GM04503 (cell line): Measurements from ENCODE around the gene TSKS.

Experiments
- DNase-seq: peaks from one replicate; pipeline ENCODE4 v3.0.0-alpha.2; 2012; ENCODE audit warnings: low read depth

TSKS gene

DNA sequence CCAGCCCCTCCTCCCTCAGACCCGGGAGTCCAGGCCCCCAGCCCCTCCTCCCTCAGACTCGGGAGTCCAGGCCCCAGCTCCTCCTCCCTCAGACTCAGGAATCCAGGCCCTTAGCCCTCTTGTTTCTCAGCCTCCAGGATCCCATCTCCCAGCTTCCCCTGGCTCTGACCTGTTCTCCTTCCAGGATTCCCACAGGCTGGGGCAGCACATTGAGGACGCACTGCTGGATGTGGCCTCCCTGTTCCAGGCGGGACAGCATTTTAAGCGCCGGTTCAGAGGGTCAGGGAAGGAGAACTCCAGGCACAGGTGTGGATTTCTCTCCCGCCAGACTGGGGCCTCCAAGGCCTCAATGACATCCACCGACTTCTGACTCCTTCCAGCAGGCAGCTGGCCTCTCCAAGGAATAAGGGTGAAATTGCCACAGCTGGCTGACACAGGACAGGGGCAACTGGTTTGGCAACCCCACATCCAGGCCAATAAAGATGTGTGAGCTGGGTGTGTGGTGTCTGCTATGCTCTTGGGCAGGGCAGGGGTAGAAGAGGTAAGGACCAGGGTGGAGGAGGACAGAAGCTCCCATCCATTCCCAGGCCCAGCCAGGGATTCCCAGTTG, 49.8 kb downstream of the TSKS start:
- DNase-seq = no peak

- DNase-seq = no peak
Observed at GRCh38 chr19:49712397-49712859, 50.7 kb downstream of the TSKS start.

DNA sequence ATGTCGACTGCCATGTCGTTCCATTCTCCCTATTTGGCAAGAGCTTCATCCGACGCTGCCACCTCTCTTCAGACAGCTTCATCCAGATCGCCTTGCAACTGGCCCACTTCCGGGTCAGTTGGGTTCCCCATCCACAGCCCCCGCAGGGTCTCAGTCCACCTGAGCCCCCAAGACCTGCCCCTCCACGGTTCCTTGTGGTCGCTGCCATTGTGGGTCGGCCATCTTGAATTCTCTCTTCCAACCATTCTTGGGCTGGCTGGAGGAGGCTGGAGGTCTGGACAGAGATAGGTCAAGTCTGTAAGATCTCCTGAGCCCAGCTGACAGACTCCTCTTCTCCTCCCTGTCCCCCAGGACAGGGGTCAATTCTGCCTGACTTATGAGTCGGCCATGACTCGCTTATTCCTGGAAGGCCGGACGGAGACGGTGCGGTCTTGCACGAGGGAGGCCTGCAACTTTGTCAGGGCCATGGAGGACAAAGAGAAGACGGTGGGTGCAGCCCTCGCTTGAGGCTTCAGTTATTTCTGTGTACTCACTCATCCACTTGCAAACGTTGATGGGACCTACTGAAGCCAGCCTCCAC, 52.6 kb downstream of the TSKS start:
- no peak for DNase-seq

DNA sequence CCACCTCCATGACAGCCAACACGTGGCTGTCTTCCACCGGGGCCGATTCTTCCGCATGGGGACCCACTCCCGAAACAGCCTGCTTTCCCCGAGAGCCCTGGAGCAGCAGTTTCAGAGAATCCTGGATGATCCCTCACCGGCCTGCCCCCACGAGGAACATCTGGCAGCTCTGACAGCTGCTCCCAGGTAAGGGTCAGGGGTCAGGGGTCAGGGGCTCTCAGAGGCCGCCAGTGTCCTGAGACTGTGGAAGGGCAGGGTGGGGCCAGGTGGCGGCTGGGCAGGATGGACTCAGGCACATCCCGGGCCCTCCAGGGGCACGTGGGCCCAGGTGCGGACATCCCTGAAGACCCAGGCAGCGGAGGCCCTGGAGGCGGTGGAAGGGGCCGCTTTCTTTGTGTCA, 57.2 kb downstream of the TSKS start:
- no peak for DNase-seq

DNA sequence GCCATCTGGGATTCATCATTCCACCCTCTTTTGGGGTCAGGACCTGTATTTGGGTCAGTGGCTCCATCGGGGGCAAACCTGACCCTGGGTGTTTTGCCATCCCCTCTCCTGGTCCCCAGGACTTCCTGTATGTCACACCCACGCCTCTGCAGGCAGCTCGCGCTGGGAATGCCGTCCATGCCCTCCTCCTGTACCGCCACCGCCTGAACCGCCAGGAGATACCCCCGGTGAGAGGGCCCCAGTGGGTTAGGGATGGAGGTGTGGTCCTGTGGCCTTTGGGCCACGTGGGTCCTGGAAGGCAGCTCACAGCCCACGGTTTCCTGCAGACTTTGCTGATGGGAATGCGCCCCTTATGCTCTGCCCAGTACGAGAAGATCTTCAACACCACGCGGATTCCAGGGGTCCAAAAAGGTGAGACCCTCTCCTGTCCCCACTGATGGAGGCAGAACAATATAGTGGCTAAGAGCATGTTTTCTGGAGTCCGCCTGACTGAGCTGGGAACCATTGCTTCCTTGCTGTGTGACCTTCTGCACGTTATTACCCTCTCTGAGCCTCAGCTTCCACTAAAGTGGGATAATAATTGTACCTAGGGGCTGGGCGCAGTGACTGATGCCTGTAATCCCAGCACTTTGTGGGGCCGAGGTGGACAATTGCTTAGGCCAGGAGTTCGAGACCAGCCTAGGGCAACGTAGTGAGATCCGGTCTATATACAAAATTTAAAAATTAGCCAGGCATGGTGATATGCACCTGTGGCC, 58.0 kb downstream of the TSKS start:
- DNase-seq = no peak

GRCh38 chr19:49701271-49701786, 61.8 kb downstream of the TSKS start:
- DNase-seq = no peak

GRCh38 chr19:49700563-49700962, 62.5 kb downstream of the TSKS start:
- DNase-seq = no peak

DNA sequence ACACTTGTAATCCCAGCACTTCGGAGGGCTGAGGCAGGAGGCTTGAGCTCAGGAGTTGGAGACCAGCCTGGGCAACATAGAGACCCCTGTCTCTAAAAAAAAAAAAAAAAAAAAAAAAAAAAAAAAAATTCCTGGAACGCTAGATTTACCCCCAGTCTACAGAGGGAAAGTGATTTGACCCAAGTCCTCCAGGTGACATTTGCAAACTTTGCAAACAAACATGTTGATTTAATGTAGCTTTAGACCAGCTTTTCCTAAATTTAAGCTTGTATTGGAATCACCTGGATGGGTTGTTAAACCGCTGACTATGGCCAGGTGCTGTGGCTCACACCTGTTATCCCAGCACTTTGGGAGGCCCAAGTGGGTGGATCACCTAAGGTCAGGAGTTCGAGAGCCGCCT, 63.7 kb downstream of the TSKS start:
- DNase-seq = no peak

GRCh38 chr19:49696865-49697264, 66.2 kb downstream of the TSKS start:
- no peak for DNase-seq

DNA sequence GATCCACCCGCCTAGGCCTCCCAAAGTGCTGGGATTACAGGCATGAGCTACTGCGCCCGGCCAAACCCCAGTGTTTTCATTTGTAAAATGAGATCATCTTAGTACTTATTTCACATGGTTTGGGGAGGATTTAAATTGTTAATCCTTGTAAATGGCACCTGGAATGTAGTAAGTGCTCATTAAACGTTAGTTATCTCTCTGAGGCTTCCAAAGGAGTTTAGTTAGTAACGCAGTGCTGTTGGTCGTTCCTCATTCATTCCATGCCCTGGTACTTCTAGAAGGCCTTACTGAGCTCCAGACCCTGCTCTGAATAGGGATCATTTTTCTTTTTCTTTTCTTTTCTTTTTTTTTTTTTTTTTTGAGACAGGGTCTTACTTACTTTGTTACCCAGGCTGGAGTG, 67.0 kb downstream of the TSKS start:
- DNase-seq = no peak

DNA sequence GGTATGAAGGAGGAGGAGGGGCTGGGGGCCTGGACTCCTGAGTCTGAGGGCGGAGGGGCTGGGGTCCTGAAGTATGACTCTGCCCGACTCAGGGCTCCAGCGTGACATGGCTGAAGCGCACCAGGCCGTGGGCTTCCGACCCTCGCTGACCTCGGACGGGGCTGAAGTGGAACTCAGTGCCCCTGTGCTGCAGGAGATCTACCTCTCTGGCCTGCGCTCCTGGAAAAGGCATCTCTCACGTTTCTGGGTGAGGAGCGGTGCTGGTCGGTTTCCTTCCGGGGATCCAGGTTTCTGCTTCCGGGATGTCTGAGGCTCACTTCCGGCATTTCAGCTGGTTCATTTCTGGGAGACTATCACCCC, 71.0 kb downstream of the TSKS start:
- DNase-seq = no peak

GRCh38 chr19:49691243-49692146, 71.6 kb downstream of the TSKS start:
- no peak for DNase-seq

GRCh38 chr19:49690656-49691242, 72.4 kb downstream of the TSKS start, which contains the start of gene CPT1C:
CPT1C (plus strand) TSS chr19:49691116; CDS start chr19:49692253, 1,137 bp downstream.
- DNase-seq = no peak

GRCh38 chr19:49690079-49690655, 72.9 kb downstream of the TSKS start:
- no peak for DNase-seq
